HG03469 (cell line): ENCODE results near the gene TTBK1.
"Not testable (repeated sequence)": the region's sequence is repeated elsewhere in the genome, so short reads cannot be mapped to it uniquely, and the experiment has no call there.

Experiments
- ATAC-seq: cut with Tn5 transposase; IDR thresholded peaks from one replicate; pipeline ENCODE4 v1.9.1; 2021; ENCODE audit warnings: mild to moderate bottlenecking, moderate library complexity, moderate number of reproducible peaks; ENCODE audit not compliant: unreplicated experiment

The TTBK1 gene

DNA sequence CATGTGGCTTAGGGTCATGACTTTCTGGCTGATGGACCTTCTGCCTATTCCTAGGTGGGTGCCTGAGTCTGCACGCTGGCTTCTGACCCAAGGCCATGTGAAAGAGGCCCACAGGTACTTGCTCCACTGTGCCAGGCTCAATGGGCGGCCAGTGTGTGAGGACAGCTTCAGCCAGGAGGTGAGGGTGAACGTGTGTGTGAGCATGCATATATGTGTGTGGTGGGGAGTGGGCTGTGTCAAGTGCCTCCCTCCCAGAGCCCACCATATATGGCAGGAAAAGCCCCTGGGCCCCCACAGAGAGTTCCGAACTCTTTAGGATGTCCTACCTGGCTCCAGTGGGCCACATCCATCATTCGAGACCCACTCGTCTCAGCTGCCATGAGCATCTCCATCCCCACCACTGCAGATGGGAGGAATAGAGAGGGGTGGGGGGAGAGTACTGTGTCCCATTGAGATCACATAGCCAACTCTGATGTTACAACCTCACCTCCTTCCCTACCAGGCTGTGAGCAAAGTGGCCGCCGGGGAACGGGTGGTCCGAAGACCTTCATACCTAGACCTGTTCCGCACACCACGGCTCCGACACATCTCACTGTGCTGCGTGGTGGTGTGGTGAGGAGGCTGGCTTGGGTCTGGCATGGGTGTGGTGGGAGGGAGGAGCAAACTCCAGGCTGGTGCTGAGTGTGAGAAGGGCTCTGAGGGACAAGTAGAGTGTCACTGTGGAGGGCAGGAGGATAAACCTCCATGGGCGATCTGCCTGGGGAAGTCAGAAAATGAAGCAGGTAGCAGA is 58.0 kb downstream of the TTBK1 start:
- ATAC-seq, result no peak

DNA sequence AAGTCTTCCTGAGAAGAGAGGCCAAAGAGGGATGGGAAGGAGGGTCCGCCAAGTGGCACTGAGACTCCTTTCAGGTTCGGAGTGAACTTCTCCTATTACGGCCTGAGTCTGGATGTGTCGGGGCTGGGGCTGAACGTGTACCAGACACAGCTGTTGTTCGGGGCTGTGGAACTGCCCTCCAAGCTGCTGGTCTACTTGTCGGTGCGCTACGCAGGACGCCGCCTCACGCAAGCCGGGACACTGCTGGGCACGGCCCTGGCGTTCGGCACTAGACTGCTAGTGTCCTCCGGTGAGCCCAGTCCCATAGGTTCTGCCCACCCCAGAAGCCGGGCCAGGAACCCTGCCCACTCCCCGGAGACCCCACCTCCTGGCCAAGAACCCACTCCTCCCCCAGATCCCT is 58.8 kb downstream of the TTBK1 start:
- no peak for ATAC-seq

DNA sequence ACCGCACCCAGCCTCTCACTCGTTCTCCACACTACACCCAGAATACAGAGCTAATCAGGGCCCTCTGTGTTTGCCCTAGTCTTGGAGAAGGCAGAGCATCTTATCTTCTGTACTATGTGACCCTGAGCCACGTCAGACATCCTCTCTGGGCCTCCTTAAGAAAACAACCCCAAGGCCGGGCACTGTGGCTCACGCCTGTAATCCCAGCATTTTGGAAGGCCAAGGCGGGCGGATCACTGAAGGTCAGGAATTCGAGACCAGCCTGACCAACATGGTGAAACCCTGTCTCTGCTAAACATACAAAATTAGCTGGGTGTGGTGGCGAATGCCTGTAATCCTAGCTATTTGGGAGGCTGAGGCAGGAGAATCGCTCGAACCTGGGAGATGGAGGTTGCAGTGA is 59.7 kb downstream of the TTBK1 start:
- not testable (repeated sequence) for ATAC-seq

DNA sequence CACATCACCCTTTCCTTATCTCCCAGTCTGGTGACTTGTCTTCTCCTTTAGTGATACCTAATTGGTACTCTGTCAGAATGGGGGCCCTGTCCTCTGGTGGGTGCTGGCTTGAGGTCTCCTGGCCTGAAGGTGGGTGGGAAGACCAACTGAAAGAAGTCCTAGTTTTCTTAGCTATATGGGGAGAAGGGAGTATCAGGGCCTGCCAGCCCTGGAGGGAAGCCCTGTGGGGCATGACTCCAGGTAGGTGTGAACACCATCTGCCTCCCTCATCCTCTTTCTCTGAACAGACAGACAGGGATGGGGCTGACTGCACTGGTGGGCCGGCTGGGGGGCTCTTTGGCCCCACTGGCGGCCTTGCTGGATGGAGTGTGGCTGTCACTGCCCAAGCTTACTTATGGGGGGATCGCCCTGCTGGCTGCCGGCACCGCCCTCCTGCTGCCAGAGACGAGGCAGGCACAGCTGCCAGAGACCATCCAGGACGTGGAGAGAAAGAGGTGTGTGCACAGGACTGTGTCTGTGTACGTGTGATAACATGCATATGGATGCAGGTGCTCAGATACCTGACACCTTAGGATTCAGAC is 60.6 kb downstream of the TTBK1 start:
- ATAC-seq, result no peak

DNA sequence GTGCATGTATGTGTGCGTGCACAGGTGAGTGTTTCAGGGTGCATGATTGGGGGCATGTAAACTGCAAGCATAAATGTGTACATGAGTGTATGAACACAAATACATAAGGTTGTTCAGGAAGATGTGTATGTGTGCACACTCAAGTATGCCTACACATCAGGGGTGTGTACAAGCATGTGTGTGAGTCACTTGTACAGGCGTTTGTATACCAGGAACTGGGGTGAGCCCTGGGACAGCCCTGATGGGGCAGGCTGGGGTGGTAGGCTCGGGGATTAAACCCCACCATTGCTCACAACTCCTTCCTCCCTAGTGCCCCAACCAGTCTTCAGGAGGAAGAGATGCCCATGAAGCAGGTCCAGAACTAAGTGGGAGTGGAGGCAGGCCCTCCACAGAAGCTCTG is 61.1 kb downstream of the TTBK1 start:
- ATAC-seq, result no peak

DNA sequence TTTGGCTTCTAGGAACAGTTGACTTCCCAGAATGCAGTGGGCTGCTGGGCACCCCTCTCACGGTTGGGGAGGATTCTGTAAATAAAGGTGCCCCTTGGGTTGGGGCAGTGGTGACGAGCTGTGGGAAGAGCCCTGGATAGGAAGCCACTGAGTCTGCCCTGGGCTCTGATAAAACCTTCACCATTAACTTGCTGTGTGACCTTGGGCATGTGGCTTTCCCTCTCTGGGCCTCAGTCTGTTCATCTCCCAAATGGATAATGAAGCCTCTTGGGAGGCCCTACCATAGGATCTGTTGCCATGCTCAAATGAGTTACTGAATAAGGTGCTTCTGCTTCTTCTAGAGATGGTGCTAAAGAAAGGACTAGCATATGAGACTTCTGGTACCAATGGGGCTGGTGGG is 61.6 kb downstream of the TTBK1 start:
- ATAC-seq, result no peak

DNA sequence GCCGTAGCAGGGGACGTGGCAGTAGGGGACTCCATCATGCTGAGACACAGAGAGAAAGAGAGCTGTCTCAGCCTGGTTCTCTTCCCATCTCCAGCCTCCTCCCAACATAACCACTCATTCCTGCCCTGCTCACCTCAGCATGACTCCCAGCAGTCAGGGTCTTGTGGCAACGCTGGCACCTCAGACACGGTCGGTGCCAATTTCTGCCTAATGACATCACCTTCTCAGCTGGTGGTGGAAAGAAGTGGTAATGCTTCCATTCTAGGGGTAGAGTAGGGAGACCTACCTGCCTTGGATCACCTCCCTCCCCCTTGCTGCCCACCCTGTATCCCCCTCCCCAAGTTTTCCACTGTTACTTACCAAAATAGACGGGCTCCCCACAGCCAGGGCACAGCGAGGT is 62.8 kb downstream of the TTBK1 start:
- no peak for ATAC-seq

DNA sequence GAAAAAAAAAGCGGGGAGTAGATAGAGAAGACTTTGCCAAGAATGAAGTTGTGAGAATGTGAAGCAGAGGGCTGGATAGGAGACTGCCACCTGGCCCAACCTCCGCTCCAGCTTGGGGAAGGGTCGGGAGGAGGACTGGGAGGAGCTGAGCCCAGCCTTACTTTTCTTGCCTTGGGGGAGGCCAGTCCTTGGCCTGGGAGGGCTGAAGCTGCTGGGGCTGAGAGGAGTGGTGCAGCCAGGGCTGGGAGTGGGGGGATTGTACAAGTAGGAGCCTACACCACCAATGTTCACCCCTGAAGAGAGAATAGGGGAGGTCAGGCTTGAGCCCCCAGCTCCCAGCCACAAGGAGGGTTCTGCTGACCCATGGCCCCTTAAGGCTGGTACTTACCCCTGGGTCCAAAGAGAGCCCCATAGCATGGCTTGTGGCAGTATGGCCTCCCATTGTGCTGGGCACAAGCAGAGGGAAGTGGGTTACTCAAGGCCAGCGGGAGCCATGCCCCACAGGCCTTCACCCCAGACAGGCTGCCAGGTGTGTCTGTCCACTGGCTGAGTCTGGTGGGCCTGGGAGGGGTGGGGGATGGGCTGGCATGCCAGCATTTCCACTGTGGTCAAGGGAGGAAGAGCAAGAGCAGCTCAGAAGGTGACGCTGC is 64.3 kb downstream of the TTBK1 start:
- ATAC-seq, result no peak

DNA sequence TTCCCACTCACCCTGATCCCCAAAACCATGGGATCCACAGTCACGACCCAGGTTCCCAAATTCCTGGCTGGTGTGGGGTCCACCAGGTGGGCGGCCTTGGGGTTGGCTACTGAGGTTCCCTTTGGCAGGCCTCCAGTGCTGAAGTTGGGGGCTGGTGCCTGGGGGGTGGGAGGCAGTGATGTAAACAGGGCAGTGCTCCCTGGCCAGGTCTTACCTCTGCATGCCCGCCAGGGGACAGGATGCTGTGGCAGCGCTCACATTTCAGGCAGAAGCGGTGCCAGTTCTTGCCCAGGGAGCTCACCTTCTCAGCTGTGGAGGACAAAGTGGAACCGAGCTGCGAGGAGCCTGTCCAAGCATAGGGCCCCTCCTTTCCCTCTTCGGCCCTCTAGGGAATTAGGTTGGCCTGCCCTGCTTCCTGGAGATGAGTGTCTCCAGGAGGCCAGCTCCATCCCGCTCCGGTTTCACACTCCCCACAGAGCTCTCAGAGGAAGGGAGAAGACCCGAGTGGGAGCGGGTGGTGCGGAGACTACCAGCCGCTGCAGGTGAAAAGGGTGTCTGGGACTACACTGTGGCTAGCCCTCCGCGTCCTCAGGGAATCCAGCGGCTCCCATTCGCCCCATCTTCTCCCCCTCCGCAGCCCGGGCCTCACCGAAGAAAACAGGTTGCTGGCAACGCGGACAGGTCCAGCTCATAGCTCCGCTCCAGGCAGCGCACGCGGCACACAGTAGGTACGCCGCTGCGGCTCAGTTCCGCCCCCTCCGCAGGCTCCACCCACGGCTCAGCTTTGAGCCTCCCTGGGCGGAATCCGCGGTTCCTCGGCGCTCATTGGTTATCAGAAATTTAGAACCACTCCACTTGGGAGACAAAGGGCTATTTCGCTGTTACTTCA is 65.1 kb downstream of the TTBK1 start, which contains the start of gene CRIP3:
TSS of gene CRIP3 (minus strand) at position 726 of the 889 bp plus-strand sequence. CDS start at position 692, 34 bp downstream.
- no peak for ATAC-seq

DNA sequence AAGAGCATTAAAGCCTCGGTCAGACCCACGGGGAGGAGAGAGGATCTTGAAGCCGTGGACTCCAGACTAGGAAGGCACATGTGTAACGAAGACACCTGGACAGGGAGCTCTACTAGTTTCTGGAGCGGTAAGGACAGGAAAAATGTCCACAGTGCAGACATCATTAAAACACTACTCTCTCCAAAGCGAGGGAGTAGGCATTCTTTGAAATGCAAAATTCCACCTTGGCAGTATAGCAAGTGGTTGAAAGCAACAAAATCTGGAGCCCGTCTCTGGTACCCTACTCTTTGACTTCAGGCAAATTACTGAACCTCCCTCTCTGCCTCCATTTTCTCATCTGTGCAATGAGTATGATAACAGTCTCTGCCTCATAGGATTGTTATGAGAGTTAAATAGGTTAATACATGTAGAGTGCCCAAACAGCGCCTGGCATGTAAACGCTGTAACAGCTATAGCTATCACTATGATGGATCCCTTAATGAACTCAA is 65.8 kb downstream of the TTBK1 start:
- ATAC-seq, result no peak

DNA sequence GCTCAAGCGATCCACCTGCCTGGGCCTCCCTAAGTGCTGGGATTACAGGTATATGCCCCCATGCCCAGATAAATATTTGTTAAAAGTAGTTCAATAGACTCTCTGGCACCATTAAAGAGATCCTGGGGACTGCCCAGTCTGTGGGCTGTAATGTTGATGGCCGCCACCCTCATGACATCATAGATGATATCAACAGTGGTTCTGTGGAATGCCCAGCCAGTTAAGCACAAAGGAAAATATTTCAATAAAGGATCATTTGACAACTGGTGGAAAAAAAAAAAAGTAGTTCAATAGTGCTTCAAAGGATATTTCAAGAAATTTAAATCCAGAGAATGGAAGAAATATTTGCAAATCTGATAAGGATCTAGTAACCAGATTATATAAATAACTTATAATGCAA is 66.9 kb downstream of the TTBK1 start:
- no peak for ATAC-seq

DNA sequence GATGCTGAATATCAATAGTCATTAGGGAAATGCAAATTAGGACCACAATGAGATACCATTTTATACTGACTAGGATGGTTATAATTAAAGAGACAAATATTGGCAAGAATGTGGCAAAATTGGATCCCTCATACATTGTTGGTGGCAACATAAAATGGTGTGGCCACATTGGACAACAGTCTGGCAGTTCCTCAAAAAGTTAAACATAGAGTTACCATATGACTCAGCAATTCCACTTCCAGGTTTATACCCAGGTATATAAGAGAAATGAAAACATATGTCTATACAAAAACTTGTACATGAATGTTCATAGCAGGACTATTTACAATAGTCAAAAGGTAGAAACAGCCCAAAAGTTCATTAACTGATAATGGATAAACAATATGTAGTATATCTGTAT is 67.3 kb downstream of the TTBK1 start:
- ATAC-seq, result no peak

DNA sequence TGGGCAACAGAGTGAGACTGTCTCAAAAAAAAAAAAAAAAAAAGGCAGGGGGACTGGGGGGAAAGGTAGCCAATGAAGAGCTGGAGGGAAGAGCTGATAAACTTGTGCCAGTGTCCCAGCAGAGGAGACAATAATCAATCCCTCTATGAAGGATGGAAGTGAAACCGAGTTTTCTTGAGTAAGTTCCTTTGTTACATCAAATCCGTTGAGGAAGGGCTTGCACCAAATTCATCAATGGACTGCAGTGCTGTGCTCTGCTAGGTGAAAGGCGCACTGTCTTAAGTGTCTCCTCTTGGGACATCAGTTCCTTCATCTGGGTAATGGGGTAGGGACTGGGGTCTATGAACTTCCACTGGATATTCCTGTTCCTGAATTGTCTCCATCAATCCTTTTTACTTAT is 68.4 kb downstream of the TTBK1 start:
- ATAC-seq, result no peak

DNA sequence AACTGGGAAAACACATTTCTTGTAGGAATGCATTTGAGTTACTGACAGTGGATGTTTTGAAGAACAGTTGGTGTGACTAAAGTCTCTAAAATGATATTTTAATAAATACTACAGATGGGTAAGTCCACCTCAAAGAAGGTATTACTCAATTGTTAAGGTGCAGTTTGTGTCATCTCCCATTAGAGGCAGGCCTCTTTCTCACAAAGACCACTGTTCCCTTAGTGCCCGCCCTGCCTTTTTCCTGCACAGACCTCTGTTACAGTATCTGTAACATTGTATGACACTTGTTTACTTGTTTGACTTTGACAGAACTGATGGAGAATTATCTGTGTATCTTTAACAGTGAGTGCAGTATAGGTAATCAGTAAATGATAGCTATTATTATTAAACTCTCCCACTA is 70.5 kb downstream of the TTBK1 start:
- ATAC-seq, result no peak

DNA sequence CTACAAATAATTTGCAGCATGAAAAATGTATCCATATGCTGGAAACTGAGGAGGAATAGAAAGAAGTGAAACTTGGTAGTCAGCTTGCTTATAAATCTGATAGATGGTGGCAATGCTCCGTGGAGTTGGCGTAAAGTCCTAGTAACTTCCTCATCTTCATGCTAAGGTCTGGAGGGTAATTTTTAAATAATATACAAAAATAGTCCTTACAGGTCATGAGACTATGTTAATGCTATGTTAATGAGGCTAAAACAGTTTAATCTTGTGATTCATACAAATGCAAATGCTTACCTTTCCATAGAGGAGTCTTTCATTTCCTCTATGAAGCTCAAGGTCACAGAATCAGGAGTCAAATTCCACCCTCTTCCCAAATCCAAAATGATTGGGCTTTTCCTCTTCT is 74.7 kb downstream of the TTBK1 start:
- ATAC-seq, result no peak

DNA sequence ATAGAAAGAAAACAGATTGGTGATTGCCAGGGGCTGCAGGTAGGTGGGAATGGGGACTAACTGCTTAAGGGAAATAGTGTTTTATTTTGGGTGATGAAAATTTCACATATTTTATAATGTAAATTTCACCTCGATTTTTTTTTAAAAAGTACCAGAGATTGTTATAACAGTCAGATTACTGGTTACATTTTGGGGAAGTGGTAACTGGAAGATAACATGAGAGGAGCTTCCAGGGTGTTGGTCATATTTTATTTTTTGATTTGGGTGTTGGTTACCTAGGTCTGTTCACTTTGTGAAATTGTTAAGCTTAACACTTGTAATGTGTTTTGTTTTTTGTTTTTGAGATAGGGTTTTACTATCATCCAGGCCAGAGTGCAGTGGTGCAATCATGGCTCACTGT is 82.6 kb downstream of the TTBK1 start:
- no peak for ATAC-seq

DNA sequence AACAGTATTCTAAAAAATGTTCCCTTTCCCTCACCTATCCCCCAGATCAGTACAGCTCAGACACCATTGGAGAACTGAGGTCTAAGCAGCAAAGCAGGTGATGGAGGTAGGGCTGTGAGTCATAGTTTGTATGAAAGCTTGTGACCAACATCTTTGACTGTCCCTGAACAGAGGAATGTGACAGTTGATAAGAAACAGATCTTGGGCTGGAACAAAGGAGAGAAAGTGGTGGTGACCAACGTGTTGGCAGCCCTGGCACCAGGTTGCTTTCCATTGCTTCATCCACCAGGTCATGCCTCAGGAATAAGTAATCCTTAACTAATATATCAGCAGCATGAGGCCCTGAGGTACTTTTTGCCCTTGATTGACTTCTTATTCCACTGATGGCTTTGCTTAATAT is 85.2 kb downstream of the TTBK1 start:
- no peak for ATAC-seq

DNA sequence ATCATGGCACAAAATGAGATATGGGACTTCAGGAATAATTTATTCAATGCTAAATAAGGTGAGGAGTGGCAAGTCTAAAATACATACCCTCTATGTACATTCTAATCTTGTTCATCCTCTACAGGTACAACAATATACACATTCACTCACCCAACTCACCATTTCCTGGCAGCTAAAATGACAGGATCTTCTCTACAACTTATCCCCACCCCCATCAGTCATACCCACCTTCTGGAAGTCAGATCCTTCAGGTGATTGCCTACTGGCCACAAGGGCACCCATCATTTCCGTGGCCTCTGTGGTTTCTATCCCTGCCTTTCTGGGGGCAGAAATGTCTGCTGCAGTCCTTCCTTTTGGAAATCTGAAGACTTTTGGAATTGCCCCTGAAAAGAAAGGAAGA is 88.2 kb downstream of the TTBK1 start:
- ATAC-seq, result no peak

DNA sequence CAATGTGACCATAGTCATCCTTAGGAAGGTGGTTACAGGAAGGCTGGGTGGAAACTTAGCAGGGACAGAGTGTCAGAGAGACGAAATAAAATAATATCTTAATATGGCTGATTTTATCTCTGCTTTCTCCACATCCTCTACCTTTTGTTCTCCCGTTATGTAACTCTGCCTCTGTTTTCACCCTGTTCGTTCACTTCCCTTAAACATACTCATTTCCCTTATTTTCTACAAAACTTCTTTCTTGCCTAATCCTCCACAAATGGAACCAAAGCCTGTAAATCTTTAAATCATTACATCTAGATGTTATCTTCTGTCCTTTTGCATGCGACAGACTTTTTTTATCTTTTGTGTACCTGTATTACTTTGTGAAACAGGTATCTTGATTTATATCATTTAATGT is 88.6 kb downstream of the TTBK1 start:
- ATAC-seq, result no peak

DNA sequence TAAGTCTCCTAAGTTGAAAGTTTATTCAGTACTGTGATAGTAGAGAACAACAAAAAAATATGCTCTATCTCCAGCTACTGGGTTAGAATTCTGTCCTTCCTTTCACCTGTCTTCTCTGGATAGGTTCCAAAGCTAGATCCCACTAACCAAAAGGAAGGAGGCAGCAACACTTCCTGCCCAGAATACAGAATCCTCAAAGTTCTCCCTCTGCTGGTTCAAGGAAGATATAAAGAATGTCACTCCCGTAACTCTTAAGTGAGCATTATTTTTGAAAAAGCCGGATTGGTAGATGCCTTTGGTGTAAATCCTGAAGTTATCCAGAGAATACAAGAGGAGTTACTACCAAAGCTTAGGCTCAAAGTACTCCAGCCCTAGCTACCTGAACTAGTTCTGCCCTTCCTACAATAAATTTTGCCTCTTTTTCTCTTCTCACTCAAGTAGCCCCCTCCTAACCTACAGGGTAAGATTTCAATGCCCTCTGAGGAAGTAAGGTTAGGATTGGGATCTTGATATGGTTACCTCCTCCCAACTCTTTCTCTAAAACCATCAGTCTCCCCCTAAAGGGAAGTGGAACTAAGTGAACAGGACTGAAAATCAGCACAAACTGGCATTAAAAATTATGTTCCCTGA is 91.3 kb downstream of the TTBK1 start:
- ATAC-seq, result no peak

DNA sequence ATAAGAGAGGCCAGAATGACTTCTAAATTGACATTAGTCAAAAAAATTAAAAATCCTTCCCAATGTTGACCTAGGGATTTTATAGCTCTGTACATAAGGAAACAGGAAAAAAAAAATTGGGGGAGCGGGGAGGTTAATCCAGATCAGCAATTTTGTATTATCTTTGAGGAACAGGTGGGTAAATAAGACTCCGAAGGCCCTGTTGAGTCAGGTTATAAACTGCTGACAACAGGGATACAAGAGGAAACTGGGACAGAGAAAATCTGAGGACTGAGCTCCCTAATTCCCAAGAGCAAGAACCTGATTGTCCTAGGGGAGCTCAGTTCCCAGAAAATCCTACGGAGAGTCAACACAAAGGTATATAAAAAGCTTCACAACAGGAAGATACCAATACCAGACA is 92.2 kb downstream of the TTBK1 start:
- no peak for ATAC-seq
